B cell (primary cell): ENCODE data around the gene SEC14L5. TPM values are rescaled to one million over a fixed set of nuclear protein-coding genes. Genes with fewer than 3 reads are reported as not detected.

Source experiments
- ATAC-seq: fragments of 200-7000 bp; cut with Tn5 transposase; one replicate; pipeline ENCODE4 v1.10.0; 2021; ENCODE audit warnings: low read depth, mild to moderate bottlenecking, moderate number of reproducible peaks, moderate library complexity
- CTCF ChIA-PET: fragments of 350-600 bp; sonication (Branson Sonifier 250); formaldehyde crosslinking; loops from one replicate; lab custom pipeline; 2021; ENCODE audit warnings: antibody characterized with exemption, inconsistent platforms; lab: Charles Lee
- POLR2A ChIA-PET: fragments of 350-600 bp; sonication (Branson Sonifier 250); formaldehyde crosslinking; loops from one replicate; lab custom pipeline; 2021; ENCODE audit warnings: antibody characterized with exemption; lab: Charles Lee
- DNase-seq: peaks from one replicate; pipeline ENCODE4 v3.0.0; 2013
- H2AFZ ChIP-seq: 2 replicates; pipeline ENCODE4 v1.6.1; 2012; ENCODE audit warnings: mild to moderate bottlenecking, low read depth, low read length; ENCODE audit not compliant: insufficient read depth, poor library complexity, severe bottlenecking
- H3K27ac ChIP-seq, 2 donors: 1 replicate in 1 of 2; 2 replicates in 1 of 2; pipeline ENCODE4 v1.5.1; 2012 to 2013; ENCODE audit warnings: low read length in 2 of 2, mild to moderate bottlenecking in 2 of 2, moderate library complexity in 1 of 2
- H3K27me3 ChIP-seq, 4 experiments: fragments of 200-600 bp in 1 of 4; sonication (generic) in 1 of 4; replicated peaks in 1 of 4; 1 replicate in 2 of 4; 2 replicates in 2 of 4; pipeline versions ENCODE4 v1.6.1 to v1.7.0; 2013 to 2016; ENCODE audit warnings: low read length in 3 of 4, mild to moderate bottlenecking in 2 of 4, mixed read lengths in 1 of 4, moderate library complexity in 1 of 4; ENCODE audit not compliant: insufficient read depth in 4 of 4, control insufficient read depth in 3 of 4; ENCODE audit errors: control extremely low read depth in 1 of 4
- H3K36me3 ChIP-seq, 2 experiments: replicated peaks in 1 of 2; 1 replicate in 1 of 2; 2 replicates in 1 of 2; pipeline versions ENCODE4 v1.6.1 to v1.7.1; 2013; ENCODE audit warnings: low read length in 1 of 2; ENCODE audit not compliant: insufficient read depth in 2 of 2, control insufficient read depth in 1 of 2; ENCODE audit errors: control extremely low read depth in 1 of 2, extremely low read depth in 1 of 2
- H3K4me1 ChIP-seq, 2 donors: fragments of 200-600 bp in 1 of 2; sonication (generic) in 1 of 2; 1 replicate in 1 of 2; 2 replicates in 1 of 2; pipeline versions ENCODE4 v1.5.1 to v1.6.1; 2013 to 2017; ENCODE audit warnings: low read length in 2 of 2; ENCODE audit not compliant: control insufficient read depth in 2 of 2, insufficient read depth in 2 of 2
- H3K4me2 ChIP-seq: replicated peaks from 2 replicates; pipeline ENCODE3; 2012; ENCODE audit warnings: mild to moderate bottlenecking, low read depth, low read length; ENCODE audit not compliant: poor library complexity, severe bottlenecking
- H3K4me3 ChIP-seq, 5 experiments: fragments of 200-600 bp in 1 of 5; sonication (generic) in 1 of 5; 1 replicate in 3 of 5; 2 replicates in 2 of 5; pipeline versions ENCODE4 v1.5.1 to v1.7.0; 2011 to 2016; ENCODE audit warnings: low read length in 4 of 5, mild to moderate bottlenecking in 4 of 5, low read depth in 2 of 5, control low read depth in 1 of 5, moderate library complexity in 1 of 5; ENCODE audit not compliant: insufficient read depth in 1 of 5; ENCODE audit errors: control extremely low read depth in 1 of 5, extremely low read depth in 1 of 5
- H3K79me2 ChIP-seq: fragments of 200-600 bp; sonication (generic); one replicate; pipeline ENCODE4 v1.6.0; 2016; ENCODE audit warnings: low read length; ENCODE audit not compliant: control insufficient read depth, insufficient read depth
- H3K9ac ChIP-seq: fragments of 200-600 bp; sonication (generic); 2 replicates; pipeline ENCODE4 v1.6.1; 2017; ENCODE audit warnings: mild to moderate bottlenecking, low read length, moderate library complexity
- H3K9me3 ChIP-seq, 3 donors: one replicate each; pipeline versions ENCODE4 v1.6.1 to v1.7.1; 2013; ENCODE audit warnings: low read length in 2 of 3; ENCODE audit not compliant: control insufficient read depth in 2 of 3, insufficient read depth in 1 of 3; ENCODE audit errors: control extremely low read depth in 1 of 3
- H4K20me1 ChIP-seq: 2 replicates; pipeline ENCODE4 v1.6.0; 2012; ENCODE audit warnings: mild to moderate bottlenecking, low read length; ENCODE audit not compliant: insufficient read depth, control insufficient read depth, poor library complexity, severe bottlenecking
- H3K27ac Mint-ChIP-seq: one replicate; pipeline ENCODE4 v1.8.0; 2021; ENCODE audit warnings: mixed read lengths
- H3K27me3 Mint-ChIP-seq: one replicate; pipeline ENCODE4 v1.8.0; 2021; ENCODE audit warnings: mixed read lengths
- H3K4me1 Mint-ChIP-seq: one replicate; pipeline ENCODE4 v1.8.0; 2021; ENCODE audit warnings: mixed read lengths
- H3K4me3 Mint-ChIP-seq: one replicate; pipeline ENCODE4 v1.8.0; 2021; ENCODE audit warnings: mixed read lengths
- H3K9me3 Mint-ChIP-seq: one replicate; pipeline ENCODE4 v1.8.0; 2022; ENCODE audit warnings: mixed read lengths; ENCODE audit not compliant: insufficient read depth
- EZH2 ChIP-seq: IDR thresholded peaks from 2 replicates; pipeline ENCODE4 v1.6.1; 2012; ENCODE audit warnings: borderline replicate concordance, low read depth, mild to moderate bottlenecking, moderate library complexity, low read length; ENCODE audit not compliant: insufficient read depth, poor library complexity, severe bottlenecking
- WGBS: methylation state at CpG from one replicate; pipeline ENCODE4 v1.1.5; 2013; ENCODE audit warnings: missing lambda C conversion rate; ENCODE audit not compliant: insufficient coverage; 5-methylcytosine and 5-hydroxymethylcytosine counted together
- intact Hi-C: fragments of 100-400 bp; cut with micrococcal nuclease; formaldehyde crosslinking; loops from one replicate; pipeline ENCODE4 v1.10.0; 2022
- polyA plus RNA-seq: library from polyadenylated mRNA; depleted of rRNA; stranded (reverse); fragments of >200 nt; gene quantifications from 2 replicates; pipeline ENCODE4 v1.2.3, GENCODE V29; 2012
- total RNA-seq, 2 donors: library from RNA; stranded (reverse); fragments of 120-200 nt in 1 of 2; gene quantifications; 1 replicate in 1 of 2; 2 replicates in 1 of 2; pipeline versions ENCODE4 v1.2.3 to v1.2.4, GENCODE V29; 2013 to 2022
- TF ChIP-seq, protein P1 (sequence below): fragments of 200-600 bp; IDR thresholded peaks from one replicate; pipeline ENCODE4 v1.8.0; 2022; ENCODE audit warnings: antibody characterized with exemption, mild to moderate bottlenecking

The SEC14L5 gene
- total and polyA plus RNA-seq, 2 donors (not counting 1 experiment from before 2014, with no cell fraction given): not detected

GRCh38 chr16:4972938-4973587, 14.9 kb downstream of the SEC14L5 start:
- Histone ChIP-seq H4K20me1 (no peaks in the 10 kb centered on the region), H3K4me1 (peaks cover 14 to 15% of the 10 kb centered on the region in 2 donors), H3K4me2 (no peak overlapping the region), H2AFZ (no peak overlapping the region), H3K9ac (no peak overlapping the region), H3K36me3 (no peaks in the 10 kb centered on the region), H3K27ac (no peak overlapping the region), H3K27me3 (peaks cover 0 to 17% (median 3%) of the 10 kb centered on the region in 4 experiments), H3K9me3 (peaks cover 0 to 26% (median 8%) of the 10 kb centered on the region in 3 donors), H3K79me2 (no peaks in the 10 kb centered on the region), H3K4me3 (no peak overlapping the region)
- CTCF ChIA-PET: interaction anchor here (0.5 kb wide), 1 partner anchor 22 kb away, joined by 3 read pairs; no protein-coding TSS in a partner anchor
- H3K4me3 Mint-ChIP-seq: no peak overlapping the region
- POLR2A ChIA-PET: no interaction called here
- peaks cover 13% of the 10 kb centered on the region for H3K27me3 Mint-ChIP-seq
- ATAC-seq: no peak
- H3K9me3 Mint-ChIP-seq: no peaks in the 10 kb centered on the region
- no peak for DNase-seq
- 60% methylated on average over 8 of the region's 8 CpGs for WGBS
- no peak overlapping the region for H3K27ac Mint-ChIP-seq
- peaks cover 10% of the 10 kb centered on the region for H3K4me1 Mint-ChIP-seq
- TF ChIP-seq, protein P1, sequence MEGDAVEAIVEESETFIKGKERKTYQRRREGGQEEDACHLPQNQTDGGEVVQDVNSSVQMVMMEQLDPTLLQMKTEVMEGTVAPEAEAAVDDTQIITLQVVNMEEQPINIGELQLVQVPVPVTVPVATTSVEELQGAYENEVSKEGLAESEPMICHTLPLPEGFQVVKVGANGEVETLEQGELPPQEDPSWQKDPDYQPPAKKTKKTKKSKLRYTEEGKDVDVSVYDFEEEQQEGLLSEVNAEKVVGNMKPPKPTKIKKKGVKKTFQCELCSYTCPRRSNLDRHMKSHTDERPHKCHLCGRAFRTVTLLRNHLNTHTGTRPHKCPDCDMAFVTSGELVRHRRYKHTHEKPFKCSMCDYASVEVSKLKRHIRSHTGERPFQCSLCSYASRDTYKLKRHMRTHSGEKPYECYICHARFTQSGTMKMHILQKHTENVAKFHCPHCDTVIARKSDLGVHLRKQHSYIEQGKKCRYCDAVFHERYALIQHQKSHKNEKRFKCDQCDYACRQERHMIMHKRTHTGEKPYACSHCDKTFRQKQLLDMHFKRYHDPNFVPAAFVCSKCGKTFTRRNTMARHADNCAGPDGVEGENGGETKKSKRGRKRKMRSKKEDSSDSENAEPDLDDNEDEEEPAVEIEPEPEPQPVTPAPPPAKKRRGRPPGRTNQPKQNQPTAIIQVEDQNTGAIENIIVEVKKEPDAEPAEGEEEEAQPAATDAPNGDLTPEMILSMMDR: no peak
- no peak for TF ChIP-seq EZH2
- intact Hi-C loops: no loop called here

DNA sequence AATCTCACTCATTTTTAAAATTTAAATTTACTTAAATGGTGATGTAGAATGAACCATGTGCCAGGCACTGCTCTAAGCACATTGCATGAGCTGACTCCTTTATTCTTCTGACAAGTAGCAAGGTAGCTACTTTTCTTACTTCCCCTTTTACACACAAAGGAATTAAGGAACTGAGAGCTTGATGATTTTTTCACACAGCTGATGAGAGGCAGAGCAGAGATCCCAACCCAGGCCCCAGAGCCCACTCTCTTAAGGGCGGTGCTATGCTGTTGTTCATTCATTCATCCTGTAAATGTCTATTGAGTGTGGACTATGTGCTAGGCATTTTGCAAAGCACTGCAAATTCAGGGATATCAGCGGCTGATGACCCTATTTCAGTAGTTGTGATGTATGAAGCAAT, 17.9 kb downstream of the SEC14L5 start:
- Mint-ChIP-seq H3K4me3 (no peak overlapping the region), H3K27me3 (peaks cover 21% of the 10 kb centered on the region), H3K9me3 (no peaks in the 10 kb centered on the region), H3K27ac (peak overlapping the region; percentile 3), H3K4me1 (peaks cover 10% of the 10 kb centered on the region)
- Histone ChIP-seq H3K4me2 (peak overlapping the region; percentile 11), H4K20me1 (no peaks in the 10 kb centered on the region), H2AFZ (no peak overlapping the region), H3K27ac (no peak overlapping the region), H3K4me1 (peaks cover 14 to 15% of the 10 kb centered on the region in 2 donors), H3K9me3 (peaks cover 0 to 26% (median 8%) of the 10 kb centered on the region in 3 donors), H3K79me2 (no peaks in the 10 kb centered on the region), H3K27me3 (peaks cover 0 to 15% (median 0%) of the 10 kb centered on the region in 4 experiments), H3K9ac (no peak overlapping the region), H3K36me3 (no peaks in the 10 kb centered on the region), H3K4me3 (no peak overlapping the region)
- CTCF ChIA-PET: interaction anchor here (0.9 to 1.4 kb wide), 3 partner anchors 19 to 57 kb away, joined by 3 to 5 read pairs (median 4); partner anchors contain the start of gene SEC14L5
- POLR2A ChIA-PET: no interaction called here
- TF ChIP-seq, protein P1: no peak
- no peak for TF ChIP-seq EZH2
- DNase-seq (peak; percentile 73), ATAC-seq (peak; percentile 96)
- intact Hi-C loops: no loop called here
- WGBS: 88% methylated on average over 1 of the region's 2 CpGs
